Bone marrow (tissue), 2 donors: ENCODE results near the gene PPP1CB.
"Not testable (repeated sequence)": the region's sequence is repeated elsewhere in the genome, so short reads cannot be mapped to it uniquely, and the experiment has no call there.

Experiments
- DNase-seq, 2 donors: peaks; one replicate each; lab custom pipeline; 2025; lab: John Stamatoyannopoulos, UW

PPP1CB gene

DNA sequence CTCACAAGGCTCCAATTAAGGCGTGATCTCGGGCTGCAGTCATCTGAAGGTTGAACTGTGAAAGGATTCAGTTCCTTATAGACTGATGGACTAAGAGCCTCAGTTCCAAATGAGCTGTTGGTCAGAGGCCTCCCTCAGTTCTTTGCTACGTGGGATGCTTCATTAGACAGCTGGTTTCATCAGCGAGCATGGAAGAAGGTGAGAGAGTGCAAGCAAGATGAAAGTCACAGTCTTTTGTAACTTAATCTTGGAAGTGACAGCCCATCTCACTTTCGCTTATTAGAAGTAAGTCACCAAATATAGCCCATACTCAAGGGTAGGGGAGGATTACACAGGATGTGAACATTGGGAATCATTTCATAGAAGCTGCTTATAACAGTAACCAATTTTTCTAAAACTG, 26.8 kb downstream of the PPP1CB start:
- DNase-seq, result no peak

DNA sequence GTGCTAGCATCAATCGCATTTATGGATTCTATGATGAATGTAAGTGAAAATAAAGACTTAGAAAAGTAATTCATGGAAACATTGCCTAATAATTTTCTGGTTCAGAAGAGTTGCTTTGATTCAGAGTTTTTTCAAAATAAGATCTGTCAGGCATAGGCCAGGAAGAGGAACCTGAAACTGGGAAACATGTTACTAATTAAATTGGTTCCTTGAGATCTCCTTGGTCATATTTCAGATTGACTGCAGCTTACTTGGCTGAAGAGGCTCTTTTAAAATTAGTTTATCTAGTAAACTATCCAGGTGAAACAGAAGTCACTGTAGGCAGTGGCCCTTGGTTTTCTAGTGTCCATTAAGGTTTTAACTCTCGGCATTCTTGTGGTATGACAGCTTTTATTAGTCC, 27.4 kb downstream of the PPP1CB start:
- no peak for DNase-seq

DNA sequence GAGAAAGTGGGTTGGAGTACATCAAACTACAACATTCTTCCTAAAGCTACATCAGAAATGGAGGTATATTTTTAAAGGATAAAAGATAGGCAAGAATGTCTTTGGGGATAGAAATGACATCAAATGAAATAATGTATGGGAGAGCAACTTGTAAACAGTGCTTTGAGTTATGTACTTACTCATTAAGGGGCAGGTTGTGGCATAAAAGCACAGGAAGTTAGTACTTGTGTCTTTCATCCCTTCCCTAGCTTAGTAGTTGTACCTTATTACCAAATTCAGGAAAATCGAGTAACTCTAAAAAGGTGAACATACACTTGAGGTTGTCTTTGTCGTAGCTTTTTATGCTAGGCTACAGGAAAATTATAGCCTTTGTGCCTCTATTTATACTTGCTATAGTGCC, 28.9 kb downstream of the PPP1CB start:
- DNase-seq, result no peak

GRCh38 chr2:28782423-28782822, 30.8 kb downstream of the PPP1CB start:
- no peak for DNase-seq

GRCh38 chr2:28784570-28784969, 32.9 kb downstream of the PPP1CB start:
- DNase-seq, result not testable (repeated sequence)

- DNase-seq, result no peak
Measured at GRCh38 chr2:28796620-28797019, 45.0 kb downstream of the PPP1CB start.

GRCh38 chr2:28801726-28802125, 50.1 kb downstream of the PPP1CB start:
- no peak for DNase-seq

- no peak for DNase-seq
Measured at GRCh38 chr2:28802975-28803429, 51.4 kb downstream of the PPP1CB start.

GRCh38 chr2:28809927-28810326, 58.3 kb downstream of the PPP1CB start:
- no peak for DNase-seq

DNA sequence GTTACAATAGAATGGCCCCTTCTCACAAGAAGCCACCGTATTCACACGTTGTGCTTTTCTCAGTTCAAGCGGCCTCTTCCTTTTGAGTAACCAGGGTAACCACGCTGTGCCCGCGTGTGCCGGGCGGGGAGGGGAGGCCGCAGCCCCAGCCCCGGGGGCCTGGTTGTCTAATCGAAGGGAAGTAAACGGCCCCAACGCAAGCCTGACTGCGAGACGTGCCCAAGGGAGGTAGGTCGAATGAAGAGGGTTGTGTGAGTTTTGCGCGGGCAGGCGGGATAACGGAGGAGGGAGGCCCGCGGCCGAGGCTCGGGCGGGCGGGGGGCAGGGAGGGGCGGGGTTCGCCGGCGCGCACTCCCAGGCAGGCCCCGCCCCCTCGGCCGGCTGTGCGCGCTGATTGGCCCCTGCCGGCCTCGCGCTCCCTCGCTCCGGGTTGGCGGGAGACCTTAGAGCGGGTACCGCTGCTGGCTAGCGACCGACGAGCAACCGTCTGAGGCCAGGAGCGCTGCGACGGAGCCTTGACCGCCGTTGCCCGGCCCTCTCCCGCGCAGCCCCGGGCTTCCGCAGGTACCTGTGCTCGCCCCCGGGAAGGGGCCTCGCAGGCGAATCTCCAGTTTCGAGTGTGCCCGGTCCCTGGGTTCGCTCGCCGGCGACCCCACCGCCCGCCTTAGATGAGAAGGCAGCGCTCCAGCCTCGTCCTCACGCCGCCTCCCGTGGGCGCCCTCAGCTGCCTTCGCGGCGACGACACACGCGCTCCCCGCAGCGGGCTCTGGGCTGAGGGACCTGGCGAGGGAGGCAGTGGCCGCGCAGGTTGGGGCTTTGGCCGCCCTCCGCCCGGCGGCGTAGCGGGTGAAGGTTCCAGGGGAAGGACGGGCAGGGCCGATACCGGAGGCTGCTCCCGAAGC, 59.0 kb downstream of the PPP1CB start, which contains the start of gene SPDYA:
SPDYA (plus strand) TSS at position 451 of the 902 bp plus-strand sequence. CDS start 5,181 bp downstream, outside the sequence.
- peak; percentile 39 to 62 for DNase-seq

GRCh38 chr2:28818053-28818452, 66.4 kb downstream of the PPP1CB start:
- no peak for DNase-seq

GRCh38 chr2:28821295-28821958, 69.8 kb downstream of the PPP1CB start:
- DNase-seq, result peak in 1 of 2 donors; percentile 50

DNA sequence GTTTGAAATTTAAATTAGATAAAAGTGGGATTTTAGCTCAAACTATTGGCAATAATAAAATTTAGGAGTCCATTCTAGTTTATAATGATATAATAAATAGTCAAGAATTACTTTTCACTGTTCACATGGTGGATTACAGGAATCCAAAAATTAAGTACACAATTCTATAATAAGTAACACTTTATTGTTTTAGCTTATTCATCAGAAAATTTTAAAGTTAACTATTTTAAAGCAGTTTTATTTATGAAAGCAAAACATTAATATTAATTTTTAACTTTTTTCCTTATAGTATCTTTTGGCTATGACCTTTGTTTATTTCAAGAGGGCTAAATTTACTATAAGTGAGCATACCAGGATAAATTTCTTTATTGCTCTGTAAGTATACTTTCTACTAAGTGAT, 70.4 kb downstream of the PPP1CB start:
- DNase-seq, result no peak

GRCh38 chr2:28824207-28824606, 72.6 kb downstream of the PPP1CB start:
- DNase-seq, result no peak

GRCh38 chr2:28824870-28825269, 73.2 kb downstream of the PPP1CB start:
- DNase-seq, result no peak

- no peak for DNase-seq
Measured at GRCh38 chr2:28828382-28828781, 76.8 kb downstream of the PPP1CB start.

DNA sequence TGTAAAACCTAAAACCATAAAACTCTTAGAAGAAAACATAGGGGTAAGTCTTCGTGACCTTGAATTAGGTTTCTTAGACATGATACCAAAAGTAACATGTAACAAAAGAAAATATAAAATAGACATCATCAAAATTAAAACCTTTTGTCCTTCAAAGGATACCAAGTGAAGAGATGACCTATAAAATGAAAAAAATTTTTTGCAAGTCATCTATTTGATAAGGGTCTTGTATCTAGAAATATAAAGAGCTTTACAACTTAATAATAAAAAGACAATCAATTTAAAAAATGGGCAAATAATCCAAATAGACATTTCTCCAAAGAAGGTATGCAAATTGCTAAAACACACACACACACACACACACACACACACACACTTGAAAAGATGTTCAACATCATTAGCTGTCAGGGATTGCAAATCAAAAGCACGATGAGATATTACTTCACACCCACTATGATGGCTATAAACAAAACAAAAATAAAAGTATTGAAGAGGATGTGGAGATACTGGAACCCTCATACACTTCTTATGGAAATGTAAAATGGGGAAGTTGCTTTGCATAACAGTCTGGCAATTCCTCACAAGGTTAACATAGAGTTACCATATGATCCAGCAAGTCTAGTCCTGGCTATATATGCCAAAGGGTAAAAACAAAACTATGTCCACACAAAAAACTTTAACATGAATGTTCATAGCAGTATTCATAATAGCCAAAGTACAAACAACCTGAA, 82.3 kb downstream of the PPP1CB start:
- DNase-seq, result no peak

GRCh38 chr2:28835781-28836180, 84.2 kb downstream of the PPP1CB start:
- no peak for DNase-seq

DNA sequence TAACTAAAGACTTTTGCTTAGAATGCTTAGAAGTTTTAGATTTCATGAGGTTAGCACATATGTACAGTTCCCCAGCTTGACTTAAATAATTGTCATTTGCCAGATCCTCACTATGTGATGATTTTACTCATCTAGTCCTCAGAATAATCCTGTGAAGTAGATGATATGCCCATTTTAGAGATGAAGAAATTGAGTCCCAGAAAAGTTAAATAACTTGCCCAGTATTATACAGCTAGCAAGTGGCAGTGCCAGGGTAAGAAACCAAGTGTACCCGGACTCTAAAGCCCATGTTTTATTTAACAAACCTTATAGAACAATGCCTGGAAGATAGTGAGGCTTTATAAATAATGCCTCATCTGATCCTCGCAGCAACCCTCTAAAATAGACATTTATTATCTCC, 87.3 kb downstream of the PPP1CB start:
- DNase-seq, result no peak

- no peak for DNase-seq
Measured at GRCh38 chr2:28842042-28842441, 90.4 kb downstream of the PPP1CB start.
